Tibial nerve (tissue), 4 donors: ENCODE results near the gene HYI. TPM values are rescaled to one million over a fixed set of nuclear protein-coding genes. Genes with fewer than 3 reads are reported as not detected.
"Not testable (repeated sequence)": the region's sequence is repeated elsewhere in the genome, so short reads cannot be mapped to it uniquely, and the experiment has no call there.

Experiments
- DNase-seq, 2 donors: peaks; one replicate each; pipeline ENCODE4 v3.0.0-alpha.2; 2019; ENCODE audit warnings: low spot score in 2 of 2
- H3K27ac ChIP-seq, 4 donors: fragments of 200-600 bp; sonication (generic) in 3 of 4; one replicate each; pipeline ENCODE4 v1.5.1; 2017 to 2019; ENCODE audit warnings: mild to moderate bottlenecking in 1 of 4
- H3K27me3 ChIP-seq, 2 donors: fragments of 200-600 bp; sonication (generic) in 1 of 2; one replicate each; pipeline versions ENCODE4 v1.5.1 to v1.6.0; 2017 to 2019
- H3K36me3 ChIP-seq, 3 donors: fragments of 200-600 bp; sonication (generic); one replicate each; pipeline ENCODE4 v1.5.1; 2018 to 2019
- H3K4me1 ChIP-seq, 4 donors: fragments of 200-600 bp; sonication (generic) in 3 of 4; one replicate each; pipeline ENCODE4 v1.5.1; 2017 to 2019
- H3K4me3 ChIP-seq, 4 donors: fragments of 200-600 bp; sonication (generic) in 3 of 4; one replicate each; pipeline ENCODE4 v1.5.1; 2017 to 2019; ENCODE audit warnings: mild to moderate bottlenecking in 1 of 4, moderate library complexity in 1 of 4
- H3K9me3 ChIP-seq, 4 donors: fragments of 200-600 bp; sonication (generic) in 3 of 4; one replicate each; pipeline ENCODE4 v1.5.1; 2017 to 2019
- EP300 ChIP-seq, 2 donors: sonication (generic); formaldehyde crosslinking; IDR thresholded peaks; one replicate each; pipeline ENCODE4 v1.6.1; 2017; ENCODE audit warnings: antibody characterized with exemption in 2 of 2, mild to moderate bottlenecking in 1 of 2
- POLR2A ChIP-seq, 2 donors: fragments of 450-650 bp; IDR thresholded peaks; one replicate each; pipeline ENCODE4 v1.6.1; 2017; ENCODE audit warnings: antibody characterized with exemption in 2 of 2, mild to moderate bottlenecking in 2 of 2, moderate library complexity in 2 of 2
- WGBS, 2 donors: methylation state at CpG; one replicate each; pipeline ENCODE4 v1.1.5; 2018; 5-methylcytosine and 5-hydroxymethylcytosine counted together
- total RNA-seq, 4 donors: library from RNA; depleted of rRNA; stranded (reverse); fragments of >200 nt; gene quantifications; one replicate each; pipeline ENCODE4 v1.1.0, GENCODE V29; 2016
- TF ChIP-seq, protein P1 (sequence below), 5 experiments: fragments of 200-600 bp in 3 of 5; fragments of 450-650 bp in 2 of 5; sonication (generic) in 3 of 5; IDR thresholded peaks; one replicate each; pipeline ENCODE4 v1.5.1; 2016 to 2019; ENCODE audit warnings: antibody characterized with exemption in 5 of 5, mild to moderate bottlenecking in 3 of 5, moderate library complexity in 2 of 5

The HYI gene
- total RNA-seq, 4 donors from 2014 or later, result 69.8 to 144 (median 97.7) TPM

DNA sequence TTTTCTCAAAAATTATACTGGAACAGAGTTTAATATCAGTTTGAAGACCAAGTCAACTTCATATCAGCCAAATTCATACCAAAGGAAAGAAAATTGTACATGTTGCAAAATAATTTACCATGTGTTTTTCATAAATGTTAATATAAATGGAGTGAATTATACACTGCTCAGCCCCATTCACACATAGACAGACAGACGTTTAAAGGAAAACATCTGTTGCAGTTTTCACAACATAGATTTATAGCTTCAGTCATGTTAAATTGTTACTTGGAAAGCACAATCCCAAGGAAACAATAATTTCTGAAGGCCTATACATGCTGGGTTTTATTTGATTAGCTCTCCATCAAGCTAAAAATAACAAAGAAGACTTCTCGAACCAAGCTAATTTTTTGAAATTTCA lies 27.8 kb upstream of the HYI start:
- WGBS, 2 donors, result 72% methylated on average over 2 of the region's 2 CpGs
- TF ChIP-seq, protein P1, sequence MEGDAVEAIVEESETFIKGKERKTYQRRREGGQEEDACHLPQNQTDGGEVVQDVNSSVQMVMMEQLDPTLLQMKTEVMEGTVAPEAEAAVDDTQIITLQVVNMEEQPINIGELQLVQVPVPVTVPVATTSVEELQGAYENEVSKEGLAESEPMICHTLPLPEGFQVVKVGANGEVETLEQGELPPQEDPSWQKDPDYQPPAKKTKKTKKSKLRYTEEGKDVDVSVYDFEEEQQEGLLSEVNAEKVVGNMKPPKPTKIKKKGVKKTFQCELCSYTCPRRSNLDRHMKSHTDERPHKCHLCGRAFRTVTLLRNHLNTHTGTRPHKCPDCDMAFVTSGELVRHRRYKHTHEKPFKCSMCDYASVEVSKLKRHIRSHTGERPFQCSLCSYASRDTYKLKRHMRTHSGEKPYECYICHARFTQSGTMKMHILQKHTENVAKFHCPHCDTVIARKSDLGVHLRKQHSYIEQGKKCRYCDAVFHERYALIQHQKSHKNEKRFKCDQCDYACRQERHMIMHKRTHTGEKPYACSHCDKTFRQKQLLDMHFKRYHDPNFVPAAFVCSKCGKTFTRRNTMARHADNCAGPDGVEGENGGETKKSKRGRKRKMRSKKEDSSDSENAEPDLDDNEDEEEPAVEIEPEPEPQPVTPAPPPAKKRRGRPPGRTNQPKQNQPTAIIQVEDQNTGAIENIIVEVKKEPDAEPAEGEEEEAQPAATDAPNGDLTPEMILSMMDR (IDR thresholded peaks at IDR 0.05), result no peak
- no peak for TF ChIP-seq POLR2A (IDR thresholded peaks at IDR 0.05)
- no peak for TF ChIP-seq EP300 (IDR thresholded peaks at IDR 0.05)
- no peaks in the 10 kb centered on the region for H3K36me3 ChIP-seq
- no peak overlapping the region for H3K27ac ChIP-seq
- H3K4me3 ChIP-seq, result no peak overlapping the region
- H3K9me3 ChIP-seq, result no peaks in the 10 kb centered on the region
- no peaks in the 10 kb centered on the region for H3K4me1 ChIP-seq
- no peaks in the 10 kb centered on the region for H3K27me3 ChIP-seq
- DNase-seq, result no peak

DNA sequence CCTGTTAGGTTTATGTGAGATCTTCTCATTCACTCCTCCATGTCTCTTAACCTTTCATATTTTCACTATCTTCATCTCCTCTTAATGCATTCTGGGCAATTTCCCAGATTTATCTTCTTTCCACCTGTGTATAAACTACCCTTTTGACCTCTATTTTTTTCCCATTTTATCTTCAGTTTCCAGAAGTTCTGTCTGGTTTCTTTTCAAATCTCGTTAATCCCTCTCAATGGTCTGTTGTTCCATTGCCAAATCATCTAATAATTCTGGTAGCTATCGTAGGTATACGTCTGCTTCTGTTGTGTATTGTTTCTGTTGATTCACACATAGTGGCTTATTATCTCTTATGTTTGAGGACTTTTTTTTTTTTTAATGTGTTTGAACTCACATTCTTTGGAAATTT lies 25.7 kb upstream of the HYI start:
- no peaks in the 10 kb centered on the region for H3K36me3 ChIP-seq

DNA sequence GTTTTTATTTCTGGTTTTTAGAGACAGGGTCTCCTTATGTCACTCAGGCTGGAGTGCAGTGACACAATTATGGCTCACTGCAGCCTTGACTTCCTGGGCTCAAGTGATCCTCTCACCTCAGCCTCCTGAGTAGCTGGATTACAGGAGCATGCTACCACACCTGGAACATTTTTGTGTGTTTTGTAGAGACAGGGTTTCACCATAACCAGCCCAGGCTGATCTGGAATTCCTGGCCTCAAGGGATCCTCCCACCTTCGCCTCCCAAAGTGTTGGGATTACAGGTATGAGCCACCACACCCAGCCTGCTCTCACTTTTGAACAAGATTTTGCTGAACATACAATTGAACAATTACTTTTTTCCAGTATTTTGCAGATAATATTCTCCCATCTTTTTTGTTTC lies 24.0 kb upstream of the HYI start:
- DNase-seq, result no peak
- Histone ChIP-seq H3K27me3 (no peaks in the 10 kb centered on the region), H3K36me3 (no peaks in the 10 kb centered on the region), H3K27ac (no peak overlapping the region), H3K4me3 (no peak overlapping the region), H3K4me1 (peaks cover 0 to 5% (median 0%) of the 10 kb centered on the region in 4 donors), H3K9me3 (no peaks in the 10 kb centered on the region)
- TF ChIP-seq EP300 (IDR thresholded peaks at IDR 0.05), result no peak
- TF ChIP-seq, protein P1 (IDR thresholded peaks at IDR 0.05), result no peak
- TF ChIP-seq POLR2A (IDR thresholded peaks at IDR 0.05), result no peak
- 86 to 91% methylated on average over 1 of the region's 1 CpG for WGBS, 2 donors

More for the DNA sequence above, 25.7 kb upstream of the HYI start:
- DNase-seq, result no peak
- Histone ChIP-seq H3K4me1 (no peaks in the 10 kb centered on the region), H3K9me3 (no peaks in the 10 kb centered on the region), H3K27me3 (no peaks in the 10 kb centered on the region), H3K27ac (no peak overlapping the region), H3K4me3 (no peak overlapping the region)
- 47 to 51% methylated on average over 3 of the region's 3 CpGs for WGBS, 2 donors
- TF ChIP-seq POLR2A (IDR thresholded peaks at IDR 0.05), result no peak
- TF ChIP-seq, protein P1 (IDR thresholded peaks at IDR 0.05), result no peak
- TF ChIP-seq EP300 (IDR thresholded peaks at IDR 0.05), result no peak

DNA sequence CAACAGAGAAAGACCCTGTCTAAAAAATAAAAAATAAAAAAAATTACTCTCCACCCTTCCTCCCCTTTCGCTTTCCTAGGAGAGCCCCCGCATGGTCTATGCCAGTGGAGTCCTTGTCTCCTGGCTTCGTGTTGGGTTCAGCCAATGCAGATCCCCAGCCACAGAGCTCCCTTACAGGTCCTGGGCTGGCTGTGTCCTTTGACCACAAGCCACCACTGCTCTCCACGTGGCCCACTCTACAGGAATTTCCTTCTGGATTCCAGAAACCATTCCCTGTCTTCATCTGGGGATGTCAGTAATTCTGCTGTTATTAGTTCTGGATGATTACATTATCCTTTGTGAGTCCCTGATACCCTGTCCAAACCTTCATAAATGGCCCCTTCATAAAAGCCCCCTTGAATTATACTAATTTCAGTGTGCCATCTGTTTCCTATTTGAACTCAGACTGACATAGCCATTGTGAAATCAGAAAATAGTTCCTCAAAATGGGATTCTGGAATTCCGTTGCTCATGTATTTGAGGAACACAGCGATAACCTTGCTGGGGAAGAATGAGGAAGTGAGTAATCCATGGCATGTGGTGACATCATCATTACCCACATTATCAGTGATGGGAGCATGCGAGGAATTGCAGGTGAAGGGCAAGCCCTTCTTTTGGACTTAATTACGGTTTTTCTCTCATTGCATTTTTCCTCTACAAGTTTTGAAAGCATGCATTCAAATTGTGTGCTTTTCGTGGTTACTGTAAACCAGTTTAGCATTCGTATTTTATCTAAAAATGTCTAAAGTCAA lies 22.1 kb upstream of the HYI start:
- not testable (repeated sequence) for DNase-seq, H3K4me3 ChIP-seq, H3K27me3 ChIP-seq, H3K4me1 ChIP-seq, H3K36me3 ChIP-seq, H3K27ac ChIP-seq, H3K9me3 ChIP-seq
- WGBS, 2 donors, result 57 to 67% methylated on average over 10 of the region's 10 CpGs

DNA sequence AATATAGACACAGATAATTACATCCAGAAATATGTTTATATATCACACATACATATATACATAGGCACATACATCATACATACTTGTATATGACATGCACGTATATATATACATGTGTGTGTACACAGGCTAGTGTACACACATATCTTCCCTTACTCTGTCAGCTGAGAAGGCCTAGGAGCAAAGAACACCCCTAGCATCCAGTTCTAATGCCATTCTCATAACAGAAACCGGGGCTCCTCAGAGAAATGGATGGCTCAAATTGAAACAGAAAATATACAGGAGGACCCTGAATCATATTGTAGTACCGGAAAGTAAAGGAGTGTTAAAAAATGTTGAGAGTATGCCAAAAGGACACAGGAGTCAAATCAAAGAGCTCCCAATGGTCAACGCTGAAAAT lies 19.7 kb upstream of the HYI start:
- no peaks in the 10 kb centered on the region for H3K9me3 ChIP-seq
- H3K4me3 ChIP-seq, result no peak overlapping the region
- H3K27me3 ChIP-seq, result no peaks in the 10 kb centered on the region
- TF ChIP-seq, protein P1 (IDR thresholded peaks at IDR 0.05), result no peak
- TF ChIP-seq POLR2A (IDR thresholded peaks at IDR 0.05), result no peak
- TF ChIP-seq EP300 (IDR thresholded peaks at IDR 0.05), result no peak
- no peak overlapping the region for H3K27ac ChIP-seq
- 73 to 75% methylated on average over 4 of the region's 4 CpGs for WGBS, 2 donors
- H3K36me3 ChIP-seq, result no peaks in the 10 kb centered on the region
- DNase-seq, result no peak
- H3K4me1 ChIP-seq, result peaks cover 0 to 6% (median 0%) of the 10 kb centered on the region in 4 donors

DNA sequence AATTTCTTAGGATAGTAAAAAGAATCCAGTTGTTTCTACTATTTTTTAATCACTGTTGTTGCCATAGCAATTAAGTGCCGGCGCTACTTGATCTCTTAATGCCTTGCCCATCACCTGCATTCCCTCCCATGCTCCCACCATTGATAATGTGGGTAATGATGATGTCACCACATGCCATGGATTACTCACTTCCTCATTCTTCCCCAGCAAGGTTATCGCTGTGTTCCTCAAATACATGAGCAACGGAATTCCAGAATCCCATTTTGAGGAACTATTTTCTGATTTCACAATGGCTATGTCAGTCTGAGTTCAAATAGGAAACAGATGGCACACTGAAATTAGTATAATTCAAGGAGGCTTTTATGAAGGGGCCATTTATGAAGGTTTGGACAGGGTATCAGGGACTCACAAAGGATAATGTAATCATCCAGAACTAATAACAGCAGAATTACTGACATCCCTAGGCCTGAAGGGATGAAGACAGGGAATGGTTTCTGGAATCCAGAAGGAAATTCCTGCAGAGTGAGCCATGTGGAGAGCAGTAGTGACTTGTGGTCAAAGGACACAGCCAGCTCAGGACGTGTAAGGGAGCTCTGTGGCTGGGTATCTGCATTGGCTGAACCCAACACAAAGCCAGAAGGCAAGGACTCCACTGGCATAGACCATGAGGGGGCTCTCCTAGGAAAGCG lies 18.9 kb upstream of the HYI start:
- WGBS, 2 donors, result 43 to 48% methylated on average over 6 of the region's 6 CpGs
- H3K4me1 ChIP-seq, H3K9me3 ChIP-seq, H3K36me3 ChIP-seq, DNase-seq, H3K27ac ChIP-seq, H3K4me3 ChIP-seq, H3K27me3 ChIP-seq: not testable (repeated sequence)
